Measurements from ENCODE around the gene PLBD2. TPM values are rescaled to one million over a fixed set of nuclear protein-coding genes. Genes with fewer than 3 reads are reported as not detected.

The PLBD2 gene
- total RNA-seq, 1 donor from 2014 or later, result 26.6 TPM

GRCh38 chr12:113341535-113341934 lies 16.9 kb upstream of the PLBD2 start:
- TF ChIP-seq CTCF (IDR thresholded peaks at IDR 0.05; ENCODE audit: unreplicated experiment), result no peak

GRCh38 chr12:113345318-113345717 lies 13.1 kb upstream of the PLBD2 start:
- no peak for DNase-seq (ENCODE audit: low spot score)
- peaks cover 6% of the 10 kb centered on the region for H3K27me3 Mint-ChIP-seq (ENCODE audit: unreplicated experiment)
- H3K36me3 Mint-ChIP-seq (ENCODE audit: low read depth, unreplicated experiment), result no peaks in the 10 kb centered on the region
- no peak overlapping the region for H3K27ac Mint-ChIP-seq (ENCODE audit: unreplicated experiment)
- H3K4me1 Mint-ChIP-seq (ENCODE audit: unreplicated experiment), result no peaks in the 10 kb centered on the region
- no peak overlapping the region for H3K4me3 Mint-ChIP-seq (ENCODE audit: unreplicated experiment)
- H3K9me3 Mint-ChIP-seq (ENCODE audit: unreplicated experiment), result no peaks in the 10 kb centered on the region
- TF ChIP-seq CTCF (IDR thresholded peaks at IDR 0.05; ENCODE audit: unreplicated experiment), result no peak

More at GRCh38 chr12:113341535-113341934, 16.9 kb upstream of the PLBD2 start:
- no peaks in the 10 kb centered on the region for H3K4me1 Mint-ChIP-seq (ENCODE audit: unreplicated experiment)
- H3K27ac Mint-ChIP-seq (ENCODE audit: unreplicated experiment), result no peak overlapping the region
- H3K4me3 Mint-ChIP-seq (ENCODE audit: unreplicated experiment), result no peak overlapping the region
- no peaks in the 10 kb centered on the region for H3K36me3 Mint-ChIP-seq (ENCODE audit: low read depth, unreplicated experiment)
- no peaks in the 10 kb centered on the region for H3K9me3 Mint-ChIP-seq (ENCODE audit: unreplicated experiment)
- DNase-seq (ENCODE audit: low spot score), result no peak
- no peaks in the 10 kb centered on the region for H3K27me3 Mint-ChIP-seq (ENCODE audit: unreplicated experiment)

- Mint-ChIP-seq H3K4me1 (ENCODE audit: unreplicated experiment) (no peaks in the 10 kb centered on the region), H3K9me3 (ENCODE audit: unreplicated experiment) (no peaks in the 10 kb centered on the region), H3K27me3 (ENCODE audit: unreplicated experiment) (peaks cover 6% of the 10 kb centered on the region), H3K4me3 (ENCODE audit: unreplicated experiment) (no peak overlapping the region), H3K36me3 (ENCODE audit: low read depth, unreplicated experiment) (no peaks in the 10 kb centered on the region), H3K27ac (ENCODE audit: unreplicated experiment) (no peak overlapping the region)
- no peak for DNase-seq (ENCODE audit: low spot score)
- TF ChIP-seq CTCF (IDR thresholded peaks at IDR 0.05; ENCODE audit: unreplicated experiment), result no peak
These were observed 12.0 kb upstream of the PLBD2 start for GRCh38 chr12:113346353-113346752.

GRCh38 chr12:113347107-113347506 lies 11.3 kb upstream of the PLBD2 start:
- Mint-ChIP-seq H3K27me3 (ENCODE audit: unreplicated experiment) (peaks cover 6% of the 10 kb centered on the region), H3K4me3 (ENCODE audit: unreplicated experiment) (no peak overlapping the region), H3K4me1 (ENCODE audit: unreplicated experiment) (no peaks in the 10 kb centered on the region), H3K36me3 (ENCODE audit: low read depth, unreplicated experiment) (no peaks in the 10 kb centered on the region), H3K9me3 (ENCODE audit: unreplicated experiment) (no peaks in the 10 kb centered on the region), H3K27ac (ENCODE audit: unreplicated experiment) (no peak overlapping the region)
- no peak for TF ChIP-seq CTCF (IDR thresholded peaks at IDR 0.05; ENCODE audit: unreplicated experiment)
- no peak for DNase-seq (ENCODE audit: low spot score)

GRCh38 chr12:113347892-113348291 lies 10.5 kb upstream of the PLBD2 start:
- Mint-ChIP-seq H3K9me3 (ENCODE audit: unreplicated experiment) (no peaks in the 10 kb centered on the region), H3K4me3 (ENCODE audit: unreplicated experiment) (no peak overlapping the region), H3K36me3 (ENCODE audit: low read depth, unreplicated experiment) (no peaks in the 10 kb centered on the region), H3K27ac (ENCODE audit: unreplicated experiment) (no peak overlapping the region), H3K27me3 (ENCODE audit: unreplicated experiment) (peaks cover 6% of the 10 kb centered on the region), H3K4me1 (ENCODE audit: unreplicated experiment) (no peaks in the 10 kb centered on the region)
- no peak for TF ChIP-seq CTCF (IDR thresholded peaks at IDR 0.05; ENCODE audit: unreplicated experiment)
- no peak for DNase-seq (ENCODE audit: low spot score)

Measured in endothelial cell (in vitro differentiated cells).